Measurements from ENCODE around the gene FAM171A2. TPM values are rescaled to one million over a fixed set of nuclear protein-coding genes. Genes with fewer than 3 reads are reported as not detected.

Gene FAM171A2
- total and polyA plus RNA-seq, 8 donors = 0.24 to 1.3 (median 0.69) TPM

DNA sequence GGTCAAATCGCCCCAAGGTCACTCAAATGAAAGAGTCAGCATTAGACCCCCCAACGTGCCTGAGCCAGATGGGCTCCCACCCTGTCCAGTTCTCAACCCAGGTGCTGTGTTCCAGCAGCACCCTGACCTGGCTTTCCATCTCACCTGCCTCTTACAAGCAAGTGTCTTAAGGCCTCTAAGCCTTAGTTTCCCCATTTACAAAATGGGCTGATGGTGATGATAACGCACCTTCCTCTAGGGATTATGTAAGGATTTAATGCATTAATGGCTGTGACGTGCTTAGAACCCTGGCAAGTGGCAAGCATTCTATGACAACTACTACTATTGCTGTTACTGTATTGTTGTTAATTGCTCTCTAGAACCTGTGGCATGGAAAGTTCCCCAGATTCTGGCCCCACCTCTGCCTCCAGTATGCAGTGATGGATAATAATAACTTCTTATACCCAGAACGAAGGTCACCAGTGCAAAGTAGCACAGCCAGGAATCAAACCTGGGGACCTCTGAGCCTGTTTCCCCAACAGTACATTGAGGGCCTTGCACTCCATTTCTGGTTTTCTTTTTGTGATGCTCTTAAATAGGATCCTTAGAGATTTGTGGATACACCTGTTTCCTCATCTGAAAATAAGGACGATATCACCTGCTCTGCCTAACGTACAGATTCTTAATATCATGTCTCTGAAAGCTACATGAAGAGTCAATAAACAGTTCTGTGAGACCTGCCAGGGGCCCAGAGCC, 35.8 kb downstream of the FAM171A2 start:
- TF ChIP-seq, protein P1, sequence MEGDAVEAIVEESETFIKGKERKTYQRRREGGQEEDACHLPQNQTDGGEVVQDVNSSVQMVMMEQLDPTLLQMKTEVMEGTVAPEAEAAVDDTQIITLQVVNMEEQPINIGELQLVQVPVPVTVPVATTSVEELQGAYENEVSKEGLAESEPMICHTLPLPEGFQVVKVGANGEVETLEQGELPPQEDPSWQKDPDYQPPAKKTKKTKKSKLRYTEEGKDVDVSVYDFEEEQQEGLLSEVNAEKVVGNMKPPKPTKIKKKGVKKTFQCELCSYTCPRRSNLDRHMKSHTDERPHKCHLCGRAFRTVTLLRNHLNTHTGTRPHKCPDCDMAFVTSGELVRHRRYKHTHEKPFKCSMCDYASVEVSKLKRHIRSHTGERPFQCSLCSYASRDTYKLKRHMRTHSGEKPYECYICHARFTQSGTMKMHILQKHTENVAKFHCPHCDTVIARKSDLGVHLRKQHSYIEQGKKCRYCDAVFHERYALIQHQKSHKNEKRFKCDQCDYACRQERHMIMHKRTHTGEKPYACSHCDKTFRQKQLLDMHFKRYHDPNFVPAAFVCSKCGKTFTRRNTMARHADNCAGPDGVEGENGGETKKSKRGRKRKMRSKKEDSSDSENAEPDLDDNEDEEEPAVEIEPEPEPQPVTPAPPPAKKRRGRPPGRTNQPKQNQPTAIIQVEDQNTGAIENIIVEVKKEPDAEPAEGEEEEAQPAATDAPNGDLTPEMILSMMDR (IDR thresholded peaks at IDR 0.05) = no peak
- no peak overlapping the region for H3K4me3 ChIP-seq
- intact Hi-C loops (cut with DNase I) = loop anchor here in 1 of 3 donors (10.0 kb wide), 1 partner anchor 113 kb away; the partner anchor contains the start of gene UBTF
- no peaks in the 10 kb centered on the region for H3K36me3 ChIP-seq
- peak in 1 of 6 donors; percentile 3 for DNase-seq
- no peak overlapping the region for H3K27ac ChIP-seq
- no peaks in the 10 kb centered on the region for H3K27me3 ChIP-seq
- FAIRE-seq = no peak
- no peak for ATAC-seq
- peaks cover 0 to 11% (median 6%) of the 10 kb centered on the region in 3 donors for H3K4me1 ChIP-seq
- WGBS, 2 donors = 53 to 64% methylated on average over 7 of the region's 7 CpGs
- no peaks in the 10 kb centered on the region for H3K9me3 ChIP-seq

DNA sequence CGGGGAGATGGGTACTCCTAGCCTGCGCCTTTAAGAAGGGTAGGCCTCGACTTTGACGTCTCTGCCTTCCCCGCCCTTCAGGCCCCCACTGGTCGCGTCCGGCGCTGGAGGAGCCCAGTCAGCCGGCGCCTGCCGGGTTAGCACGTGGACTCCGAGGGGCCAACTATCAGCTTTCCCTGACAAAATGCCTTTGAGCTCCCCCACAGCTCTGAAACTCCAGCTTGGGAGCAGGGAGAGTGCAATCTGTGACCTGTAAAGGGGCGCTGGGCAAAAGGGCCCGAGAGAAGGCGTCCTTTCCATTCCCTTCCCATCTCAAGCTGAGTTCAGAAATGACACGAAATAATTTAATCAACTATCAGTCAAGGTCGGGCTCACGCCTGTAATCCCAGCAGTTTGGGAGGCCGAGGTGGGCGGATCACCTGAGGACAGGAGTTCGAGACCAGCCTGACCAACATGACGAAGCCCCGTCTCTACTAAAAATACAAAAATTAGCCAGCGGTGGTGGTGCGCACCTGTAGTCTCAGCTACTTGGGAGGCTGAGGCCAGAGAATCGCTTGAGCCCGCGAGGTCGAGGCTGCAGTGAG, 36.7 kb downstream of the FAM171A2 start:
- intact Hi-C loops (cut with DNase I) = loop anchor here in 1 of 3 donors (10.0 kb wide), 1 partner anchor 112 kb away; the partner anchor contains the start of gene UBTF
- peak; percentile 74 to 85 (median 80) for ATAC-seq
- peak overlapping the region in 3 of 4 donors; percentile 6 to 53 (median 30) for H3K27ac ChIP-seq

DNA sequence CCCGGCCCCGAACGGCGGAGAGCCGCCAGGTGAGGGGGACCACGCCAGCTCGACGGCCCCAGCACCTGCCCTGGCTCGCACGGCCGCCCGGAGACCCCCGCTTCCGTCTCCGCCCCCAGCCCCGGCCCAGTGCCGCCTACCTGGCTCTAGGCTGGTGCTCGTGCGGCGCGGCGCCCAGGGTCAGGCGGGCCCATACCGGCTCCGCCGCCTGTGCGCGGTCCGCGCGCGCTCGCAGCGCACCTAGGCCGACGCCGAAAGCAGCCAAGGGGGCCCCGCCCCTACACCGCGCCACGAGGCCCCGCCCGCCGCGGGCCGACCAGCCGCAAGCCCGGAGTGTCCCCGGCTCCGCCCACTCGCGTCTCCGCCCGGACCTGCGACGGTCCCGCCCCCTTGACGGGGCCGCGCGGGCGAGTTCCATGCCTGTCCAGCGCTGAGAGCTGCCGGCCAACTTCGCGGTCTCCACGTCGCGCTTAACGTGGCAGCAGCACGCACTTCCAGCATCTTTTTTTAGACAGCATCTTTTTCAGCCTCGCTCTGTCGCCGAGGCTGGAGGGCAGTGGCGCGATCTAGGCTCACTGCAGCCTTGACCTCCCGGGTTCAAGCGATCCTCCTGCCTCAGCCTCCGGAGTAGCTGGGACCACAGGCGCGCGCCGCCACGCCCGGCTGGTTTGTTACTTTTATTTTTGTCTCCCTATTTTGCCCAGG, 38.9 kb downstream of the FAM171A2 start, which contains the start of gene SLC25A39:
Gene SLC25A39 (minus strand): TSS at position 253 of the 705 bp plus-strand sequence. CDS start 1,261 bp downstream, outside the sequence.
- Histone ChIP-seq H3K27ac (peak within 1 kb of the TSS; percentile 84 to 96 (median 88)), H3K36me3 (peaks cover 2 to 22% (median 16%) of the 10 kb centered on the region in 3 donors), H3K4me1 (peaks cover 0 to 8% (median 6%) of the 10 kb centered on the region in 3 donors), H3K9me3 (no peaks in the 10 kb centered on the region), H3K4me3 (peak within 1 kb of the TSS; percentile 76 to 100 (median 89)), H3K27me3 (no peaks in the 10 kb centered on the region)
- DNase-seq = peak; percentile 89 to 99 (median 97)
- no peak for FAIRE-seq
- WGBS, 2 donors = 1 to 2% methylated on average over 53 to 85 of the region's 85 CpGs
- TF ChIP-seq, protein P1 (IDR thresholded peaks at IDR 0.05) = no peak
- ATAC-seq = peak; percentile 86 to 91 (median 86)
- intact Hi-C loops (cut with DNase I) = loop anchor here in 2 of 3 donors (5.0 to 10.0 kb wide), 2 partner anchors 110 to 112 kb away; partner anchors contain the start of gene UBTF (in 1 of the 2)

More for the DNA sequence above, 36.7 kb downstream of the FAM171A2 start:
- Histone ChIP-seq H3K4me1 (peaks cover 0 to 11% (median 6%) of the 10 kb centered on the region in 3 donors), H3K4me3 (peak overlapping the region in 2 of 4 donors; percentile 2 to 11), H3K9me3 (no peaks in the 10 kb centered on the region), H3K27me3 (no peaks in the 10 kb centered on the region), H3K36me3 (peaks cover 0 to 5% (median under 1%) of the 10 kb centered on the region in 3 donors)
- 19 to 21% methylated on average over 29 to 30 of the region's 31 CpGs for WGBS, 2 donors
- no peak for FAIRE-seq
- TF ChIP-seq, protein P1 (IDR thresholded peaks at IDR 0.05) = no peak
- peak; percentile 95 to 98 (median 98) for DNase-seq

DNA sequence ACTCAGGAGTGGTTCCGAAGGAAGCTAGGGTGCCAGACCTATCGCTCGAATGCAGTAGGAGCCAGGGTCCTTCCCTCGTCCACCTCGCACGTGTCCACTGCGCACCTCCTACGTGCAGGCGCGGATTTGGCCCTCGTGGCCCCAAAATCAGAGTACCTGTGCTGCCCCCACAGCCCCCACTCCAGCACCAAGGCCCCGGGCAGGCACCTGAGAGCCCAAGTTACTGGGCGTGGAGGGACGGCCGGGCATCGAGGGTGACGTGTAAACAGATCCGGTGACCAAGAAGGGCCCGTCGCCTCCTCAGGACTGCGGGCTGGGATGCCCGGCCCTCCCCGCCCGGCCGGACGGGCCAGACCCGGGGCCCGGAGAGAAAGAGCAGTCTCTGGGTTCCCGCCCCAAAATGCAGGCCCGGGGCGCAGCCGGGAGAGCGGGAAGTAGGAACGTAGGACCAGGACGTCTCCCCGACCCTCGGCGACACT, 39.5 kb downstream of the FAM171A2 start:
- Histone ChIP-seq H3K9me3 (no peaks in the 10 kb centered on the region), H3K27ac (peak overlapping the region; percentile 84 to 96 (median 88)), H3K36me3 (peaks cover 2 to 24% (median 18%) of the 10 kb centered on the region in 3 donors), H3K27me3 (no peaks in the 10 kb centered on the region), H3K4me3 (peak overlapping the region; percentile 76 to 100 (median 89)), H3K4me1 (peaks cover 0 to 8% (median 6%) of the 10 kb centered on the region in 3 donors)
- ATAC-seq (peak in 2 of 4 donors; percentile 5 to 17), FAIRE-seq (no peak), DNase-seq (peak in 1 of 6 donors; percentile 69)
- 1% methylated on average over 26 to 38 of the region's 38 CpGs for WGBS, 2 donors
- TF ChIP-seq, protein P1 (IDR thresholded peaks at IDR 0.05) = no peak
- intact Hi-C loops (cut with DNase I) = loop anchor here in 2 of 3 donors (5.0 to 10.0 kb wide), 2 partner anchors 109 to 112 kb away; partner anchors contain the start of gene UBTF (in 1 of the 2)
